Measurements from ENCODE around the gene MMAB. TPM values are rescaled to one million over a fixed set of nuclear protein-coding genes. Genes with fewer than 3 reads are reported as not detected.

The MMAB gene
- total RNA-seq, 1 experiment from 2014 or later = 24.3 TPM

GRCh38 chr12:109560867-109561710 is 12.2 kb downstream of the MMAB start:
- no peaks in the 10 kb centered on the region for H3K27me3 Mint-ChIP-seq (ENCODE audit: low read depth)
- no peak for TF ChIP-seq CTCF (conservative IDR thresholded peaks at IDR 0.05)
- H3K23me2 ChIP-seq (ENCODE audit: insufficient read length, low read depth, low read length, poor library complexity, severe bottlenecking) = no peaks in the 10 kb centered on the region
- H3K23ac ChIP-seq (ENCODE audit: insufficient read length, low read depth, low read length) = no peak overlapping the region
- no peaks in the 10 kb centered on the region; a peak in 2 of 5 replicates for H3K9me3 Mint-ChIP-seq
- DNase-seq = no peak
- no peak overlapping the region for H3K14ac ChIP-seq (ENCODE audit: insufficient read depth, low read length)
- H3K4me1 Mint-ChIP-seq = peaks cover 0 to 3% of the 10 kb centered on the region in 2 experiments; a peak in 1 of 4 replicates
- H3K27ac Mint-ChIP-seq = peak overlapping the region in 1 of 3 experiments; percentile 77; a peak in 2 of 7 replicates
- H3K27me3 ChIP-seq (ENCODE audit: insufficient read depth, low read length) = no peaks in the 10 kb centered on the region
- no peak overlapping the region for H2AFZ ChIP-seq (ENCODE audit: low read length)
- H2AK5ac ChIP-seq (ENCODE audit: insufficient read length, low read length) = no peak overlapping the region
- no peaks in the 10 kb centered on the region for H3K9me3 ChIP-seq (ENCODE audit: control insufficient read depth, low read depth, low read length)
- no peak overlapping the region for H2BK5ac ChIP-seq (ENCODE audit: insufficient read length, low read length)
- H3K79me2 ChIP-seq (ENCODE audit: insufficient read depth, low read length) = no peaks in the 10 kb centered on the region
- H3K79me1 ChIP-seq (ENCODE audit: insufficient read depth, low read depth, low read length, poor library complexity, severe bottlenecking) = no peaks in the 10 kb centered on the region
- no peaks in the 10 kb centered on the region for H3K4me1 ChIP-seq (ENCODE audit: insufficient read depth, low read length)
- H4K8ac ChIP-seq (replicated peaks; ENCODE audit: insufficient read length, low read depth, low read length) = no peak overlapping the region
- H3K4ac ChIP-seq (ENCODE audit: low read depth, low read length) = no peak overlapping the region
- no peak overlapping the region for H3T11ph ChIP-seq (ENCODE audit: low read length)
- no peak overlapping the region for H2BK20ac ChIP-seq (ENCODE audit: low read depth, low read length, poor library complexity, severe bottlenecking)
- H3K4me2 ChIP-seq (ENCODE audit: insufficient read depth, insufficient read length, low read length) = no peak overlapping the region
- H3K9ac ChIP-seq (ENCODE audit: extremely low read depth, insufficient read length, low read length) = no peak overlapping the region
- WGBS (ENCODE audit: extremely low coverage, insufficient read length, low lambda C conversion rate) = no CpG with 5 or more reads among the region's 30 CpGs
- H4K20me1 ChIP-seq (ENCODE audit: control insufficient read depth, insufficient read depth, insufficient read length) = no peaks in the 10 kb centered on the region
- no peak overlapping the region for H3K4me3 Mint-ChIP-seq
- no peak overlapping the region for H4K91ac ChIP-seq (ENCODE audit: insufficient read length, low read depth, low read length)
- H3K18ac ChIP-seq (ENCODE audit: insufficient read length, low read depth, low read length) = no peak overlapping the region
- no peak overlapping the region for H2BK15ac ChIP-seq (ENCODE audit: low read depth, low read length)
- H3K27ac ChIP-seq (ENCODE audit: insufficient read length, low read depth, low read length) = no peak overlapping the region
- no peak overlapping the region for H2BK120ac ChIP-seq (ENCODE audit: low read depth, low read length, poor library complexity, severe bottlenecking)
- no peak overlapping the region for H3K56ac ChIP-seq (ENCODE audit: insufficient read length, low read depth, low read length)
- peaks cover 13 to 24% (median 16%) of the 10 kb centered on the region in 3 experiments for H3K36me3 Mint-ChIP-seq (ENCODE audit: insufficient read depth in 1 of 3, low read depth in 3 of 3)
- H4K5ac ChIP-seq (ENCODE audit: insufficient read length, low read depth, low read length) = no peak overlapping the region
- H2BK12ac ChIP-seq (ENCODE audit: insufficient read length, low read depth, low read length) = no peak overlapping the region
